MCF 10A (cell line): ENCODE data around the gene DNAJC2. TPM values are rescaled to one million over a fixed set of nuclear protein-coding genes. Genes with fewer than 3 reads are reported as not detected.

Source experiments
- BruUV-seq: library from RNA; stranded (reverse); fragments of 400-500 nt; replicated peaks from 2 replicates; lab custom pipeline; 2021; lab: Mats Ljungman, UMichigan
- CTCF ChIA-PET: fragments of 300-600 bp; sonication (Branson Sonifier 250); formaldehyde crosslinking; extraction: SDS; loops from one replicate; lab custom pipeline; 2021; ENCODE audit warnings: antibody characterized with exemption, inconsistent platforms; lab: Yijun Ruan, JAX
- POLR2A ChIA-PET: fragments of 300-600, 350-650 bp; sonication (Branson Sonifier 250); formaldehyde crosslinking; extraction: SDS; loops from one replicate; lab custom pipeline; 2020; ENCODE audit warnings: antibody characterized with exemption, inconsistent platforms; lab: Yijun Ruan, JAX
- DNase-seq: peaks from one replicate; pipeline ENCODE4 v3.0.0-alpha.2; 2018; ENCODE audit not compliant: unreplicated experiment
- H3K27ac Mint-ChIP-seq: one replicate; pipeline ENCODE4 v1.8.0; 2022; ENCODE audit warnings: mild to moderate bottlenecking, low read depth, mixed read lengths; ENCODE audit not compliant: unreplicated experiment
- H3K27me3 Mint-ChIP-seq: one replicate; pipeline ENCODE4 v1.8.0; 2022; ENCODE audit warnings: mixed read lengths; ENCODE audit not compliant: insufficient read depth, unreplicated experiment
- H3K36me3 Mint-ChIP-seq: one replicate; pipeline ENCODE4 v1.8.0; 2022; ENCODE audit warnings: mild to moderate bottlenecking, moderate library complexity, mixed read lengths; ENCODE audit not compliant: insufficient read depth, unreplicated experiment
- H3K4me1 Mint-ChIP-seq: one replicate; pipeline ENCODE4 v1.8.0; 2022; ENCODE audit warnings: mixed read lengths; ENCODE audit not compliant: insufficient read depth, unreplicated experiment
- H3K4me3 Mint-ChIP-seq: one replicate; pipeline ENCODE4 v1.8.0; 2022; ENCODE audit warnings: mild to moderate bottlenecking, moderate library complexity, mixed read lengths; ENCODE audit not compliant: unreplicated experiment
- H3K9me3 Mint-ChIP-seq: one replicate; pipeline ENCODE4 v1.8.0; 2022; ENCODE audit warnings: mixed read lengths; ENCODE audit not compliant: unreplicated experiment
- CTCF ChIP-seq: fragments of 200-600 bp; IDR thresholded peaks from one replicate; pipeline ENCODE4 v1.8.0; 2022; ENCODE audit warnings: antibody characterized with exemption, mild to moderate bottlenecking; ENCODE audit not compliant: unreplicated experiment
- intact Hi-C: fragments of 100-400 bp; cut with micrococcal nuclease; formaldehyde crosslinking; loops from 2 replicates; pipeline ENCODE4 v1.14.1; 2022
- total RNA-seq: library from RNA; stranded (reverse); gene quantifications from 2 replicates; pipeline ENCODE4 v1.2.3, GENCODE V29; 2022

DNAJC2 gene
- total RNA-seq, 1 experiment from 2014 or later = 58.2 TPM

- ChIA-PET POLR2A (no interaction called here), CTCF (interaction anchor here (0.6 kb wide), 2 partner anchors 9 to 32 kb away, joined by 3 read pairs; no protein-coding TSS in a partner anchor)
- Mint-ChIP-seq H3K4me3 (no peak overlapping the region), H3K27me3 (peaks cover 39% of the 10 kb centered on the region), H3K9me3 (no peaks in the 10 kb centered on the region), H3K4me1 (no peaks in the 10 kb centered on the region), H3K36me3 (peaks cover 7% of the 10 kb centered on the region), H3K27ac (no peak overlapping the region)
- intact Hi-C loops = no loop called here
- TF ChIP-seq CTCF = no peak
- DNase-seq = no peak
- no TSS peak for BruUV-seq
Observed at GRCh38 chr7:103373866-103374643, 29.5 kb upstream of the DNAJC2 start.

GRCh38 chr7:103369432-103369831, 24.9 kb upstream of the DNAJC2 start:
- POLR2A ChIA-PET = no interaction called here
- no peaks in the 10 kb centered on the region for H3K4me1 Mint-ChIP-seq
- no peak overlapping the region for H3K4me3 Mint-ChIP-seq
- H3K36me3 Mint-ChIP-seq = peaks cover 53% of the 10 kb centered on the region
- no peak overlapping the region for H3K27ac Mint-ChIP-seq
- peaks cover 20% of the 10 kb centered on the region for H3K27me3 Mint-ChIP-seq
- DNase-seq = no peak
- CTCF ChIA-PET = no interaction called here
- intact Hi-C loops = no loop called here
- no peak for TF ChIP-seq CTCF
- BruUV-seq = no TSS peak
- H3K9me3 Mint-ChIP-seq = no peaks in the 10 kb centered on the region

- H3K36me3 Mint-ChIP-seq = peaks cover 23% of the 10 kb centered on the region
- CTCF ChIA-PET = interaction anchor here (0.6 to 0.7 kb wide), 2 partner anchors 44 to 61 kb away, joined by 3 read pairs; no protein-coding TSS in a partner anchor
- no peak overlapping the region for H3K27ac Mint-ChIP-seq
- BruUV-seq = no TSS peak
- peak overlapping the region; percentile 35 for H3K4me3 Mint-ChIP-seq
- DNase-seq = no peak
- intact Hi-C loops = loop anchor here (10.0 kb wide), 1 partner anchor 55 kb away; the partner anchor contains the start of gene PMPCB
- TF ChIP-seq CTCF = no peak
- H3K9me3 Mint-ChIP-seq = no peaks in the 10 kb centered on the region
- peaks cover 31% of the 10 kb centered on the region for H3K4me1 Mint-ChIP-seq
- POLR2A ChIA-PET = interaction anchor here (3.4 kb wide), 1 partner anchor 9 kb away, joined by 14 read pairs; no protein-coding TSS in a partner anchor
- no peaks in the 10 kb centered on the region for H3K27me3 Mint-ChIP-seq
Observed at GRCh38 chr7:103349805-103350204, 5.2 kb upstream of the DNAJC2 start.

GRCh38 chr7:103348959-103349358, 4.4 kb upstream of the DNAJC2 start:
- no peak for TF ChIP-seq CTCF
- no peaks in the 10 kb centered on the region for H3K27me3 Mint-ChIP-seq
- ChIA-PET CTCF (interaction anchor here (0.7 kb wide), 1 partner anchor 62 kb away, joined by 3 read pairs; no protein-coding TSS in a partner anchor), POLR2A (interaction anchor here (1.2 to 3.4 kb wide), 4 partner anchors 10 to 56 kb away, joined by 3 to 14 read pairs (median 10); partner anchors contain the start of gene PMPCB)
- H3K36me3 Mint-ChIP-seq = peaks cover 15% of the 10 kb centered on the region
- no TSS peak for BruUV-seq
- DNase-seq = no peak
- no peaks in the 10 kb centered on the region for H3K9me3 Mint-ChIP-seq
- intact Hi-C loops = loop anchor here (10.0 kb wide), 1 partner anchor 54 kb away; the partner anchor contains the start of gene PMPCB
- H3K27ac Mint-ChIP-seq = peak overlapping the region; percentile 99
- peaks cover 31% of the 10 kb centered on the region for H3K4me1 Mint-ChIP-seq
- H3K4me3 Mint-ChIP-seq = peak overlapping the region; percentile 98
